Gastrocnemius medialis (tissue), 4 donors: ENCODE measurements around the gene RSPH10B. TPM values are rescaled to one million over a fixed set of nuclear protein-coding genes. Genes with fewer than 3 reads are reported as not detected.
"Not testable (repeated sequence)": the region's sequence is repeated elsewhere in the genome, so short reads cannot be mapped to it uniquely, and the experiment has no call there.

Experiments
- ATAC-seq, 2 donors: fragments of 150-250 bp; one replicate each; pipeline ENCODE4 v1.9.1; 2016
- DNase-seq, 2 donors: peaks; one replicate each; pipeline ENCODE4 v3.0.0-alpha.2; 2019
- H3K27ac ChIP-seq, 4 donors: fragments of 200-600 bp; sonication (generic); 1 replicate in 1 of 4; 2 replicates in 3 of 4; pipeline ENCODE4 v1.5.1; 2016 to 2018; ENCODE audit warnings: mild to moderate bottlenecking in 2 of 4, moderate library complexity in 1 of 4
- H3K27me3 ChIP-seq, 3 donors: fragments of 200-600 bp; sonication (generic) in 2 of 3; 1 replicate in 1 of 3; 2 replicates in 2 of 3; pipeline versions ENCODE4 v1.5.1 to v1.6.0; 2016 to 2019; ENCODE audit warnings: mild to moderate bottlenecking in 1 of 3, moderate library complexity in 1 of 3
- H3K36me3 ChIP-seq, 2 donors: fragments of 200-600 bp; sonication (generic) in 1 of 2; one replicate each; pipeline ENCODE4 v1.5.1; 2017 to 2018
- H3K4me1 ChIP-seq, 2 donors: fragments of 200-600 bp; sonication (generic) in 1 of 2; one replicate each; pipeline ENCODE4 v1.5.1; 2016 to 2017; ENCODE audit warnings: mild to moderate bottlenecking in 2 of 2
- H3K4me3 ChIP-seq, 4 donors: fragments of 200-600 bp; sonication (generic) in 3 of 4; 1 replicate in 1 of 4; 2 replicates in 3 of 4; pipeline ENCODE4 v1.5.1; 2016 to 2019; ENCODE audit warnings: mild to moderate bottlenecking in 2 of 4
- H3K9me3 ChIP-seq, 3 donors: fragments of 200-600 bp; sonication (generic) in 2 of 3; 1 replicate in 1 of 3; 2 replicates in 2 of 3; pipeline ENCODE4 v1.5.1; 2016 to 2019
- in situ Hi-C, 4 donors: fragments of 200-750 bp; cut with MboI; loops; one replicate each; pipeline versions ENCODE4 v1.15.0 to v1.8.0; 2017; ENCODE audit warnings: low sequenced_read_pairs in 4 of 4
- intact Hi-C: fragments of 100-400 bp; cut with DNase I; formaldehyde crosslinking; loops from one replicate; pipeline ENCODE4 v1.15.1; 2023; ENCODE audit warnings: low total_unique reads
- total RNA-seq, 4 donors: library from RNA; depleted of rRNA; stranded (reverse); fragments of >200 nt; gene quantifications; one replicate each; pipeline versions ENCODE4 v1.1.0 to v1.2.3, GENCODE V29; 2016

The RSPH10B gene
- total RNA-seq, 4 donors from 2014 or later: 1.1 TPM; not detected in 3

- H3K36me3 ChIP-seq, H3K27ac ChIP-seq, in situ Hi-C loops, H3K27me3 ChIP-seq, H3K9me3 ChIP-seq, intact Hi-C loops, H3K4me3 ChIP-seq, DNase-seq, H3K4me1 ChIP-seq, ATAC-seq: not testable (repeated sequence)
Measured at GRCh38 chr7:5973580-5973979, 3.1 kb upstream of the RSPH10B start.

GRCh38 chr7:5963810-5964209 is 6.7 kb downstream of the RSPH10B start:
- ATAC-seq, H3K4me3 ChIP-seq, in situ Hi-C loops, H3K9me3 ChIP-seq, H3K4me1 ChIP-seq, DNase-seq, H3K27me3 ChIP-seq, H3K36me3 ChIP-seq, H3K27ac ChIP-seq, intact Hi-C loops: not testable (repeated sequence)

- intact Hi-C loops, in situ Hi-C loops, H3K27ac ChIP-seq, H3K9me3 ChIP-seq, DNase-seq, H3K4me1 ChIP-seq, H3K27me3 ChIP-seq, H3K36me3 ChIP-seq, ATAC-seq, H3K4me3 ChIP-seq: not testable (repeated sequence)
Measured at GRCh38 chr7:5963205-5963604, 7.3 kb downstream of the RSPH10B start.

- H3K27me3 ChIP-seq, ATAC-seq, H3K4me1 ChIP-seq, H3K9me3 ChIP-seq, DNase-seq, H3K36me3 ChIP-seq, in situ Hi-C loops, H3K27ac ChIP-seq, intact Hi-C loops, H3K4me3 ChIP-seq: not testable (repeated sequence)
Measured at GRCh38 chr7:5934945-5935450, 35.5 kb downstream of the RSPH10B start.

GRCh38 chr7:5931905-5932644 is 38.4 kb downstream of the RSPH10B start:
- ATAC-seq (peak; percentile 73 to 80), DNase-seq (peak; percentile 3 to 15)
- intact Hi-C loops: not testable (repeated sequence)

GRCh38 chr7:5931250-5931649 is 39.2 kb downstream of the RSPH10B start:
- H3K4me1 ChIP-seq, H3K9me3 ChIP-seq, ATAC-seq, H3K4me3 ChIP-seq, in situ Hi-C loops, H3K36me3 ChIP-seq, H3K27me3 ChIP-seq, DNase-seq, intact Hi-C loops: not testable (repeated sequence)
- peak overlapping the region in 2 of 4 donors; percentile 18 to 39 for H3K27ac ChIP-seq

More at GRCh38 chr7:5931905-5932644, 38.4 kb downstream of the RSPH10B start:
- in situ Hi-C loops, H3K4me3 ChIP-seq, H3K9me3 ChIP-seq, H3K4me1 ChIP-seq, H3K36me3 ChIP-seq, H3K27me3 ChIP-seq: not testable (repeated sequence)
- H3K27ac ChIP-seq: peak overlapping the region in 1 of 4 donors; percentile 46

- H3K4me3 ChIP-seq, H3K9me3 ChIP-seq, H3K27me3 ChIP-seq, in situ Hi-C loops, intact Hi-C loops, DNase-seq, H3K4me1 ChIP-seq, ATAC-seq, H3K36me3 ChIP-seq, H3K27ac ChIP-seq: not testable (repeated sequence)
Measured at GRCh38 chr7:5930290-5930689, 40.2 kb downstream of the RSPH10B start.

GRCh38 chr7:5926263-5926870 is 44.1 kb downstream of the RSPH10B start:
- H3K9me3 ChIP-seq, H3K36me3 ChIP-seq, H3K27ac ChIP-seq, intact Hi-C loops, in situ Hi-C loops, H3K4me3 ChIP-seq, H3K27me3 ChIP-seq, DNase-seq, H3K4me1 ChIP-seq: not testable (repeated sequence)
- ATAC-seq: peak; percentile 78 to 88

GRCh38 chr7:5924630-5925029 is 45.9 kb downstream of the RSPH10B start:
- intact Hi-C loops, H3K9me3 ChIP-seq, DNase-seq, H3K4me1 ChIP-seq, H3K36me3 ChIP-seq, ATAC-seq, H3K27ac ChIP-seq, H3K4me3 ChIP-seq, H3K27me3 ChIP-seq: not testable (repeated sequence)
- in situ Hi-C loops: loop anchor here in 1 of 4 donors (25.0 kb wide), 1 partner anchor 888 kb away; no protein-coding TSS in a partner anchor

GRCh38 chr7:5924180-5924579 is 46.3 kb downstream of the RSPH10B start:
- ATAC-seq, H3K4me3 ChIP-seq, H3K27ac ChIP-seq, H3K9me3 ChIP-seq, DNase-seq, H3K36me3 ChIP-seq, H3K4me1 ChIP-seq, intact Hi-C loops, H3K27me3 ChIP-seq: not testable (repeated sequence)
- in situ Hi-C loops: loop anchor here in 1 of 4 donors (25.0 kb wide), 1 partner anchor 888 kb away; no protein-coding TSS in a partner anchor

GRCh38 chr7:5916529-5916928 is 54.0 kb downstream of the RSPH10B start:
- H3K27ac ChIP-seq, intact Hi-C loops, H3K4me3 ChIP-seq, H3K4me1 ChIP-seq, ATAC-seq, H3K27me3 ChIP-seq, H3K36me3 ChIP-seq, H3K9me3 ChIP-seq, DNase-seq: not testable (repeated sequence)
- in situ Hi-C loops: loop anchor here in 1 of 4 donors (25.0 kb wide), 1 partner anchor 896 kb away; no protein-coding TSS in a partner anchor
